Lung (tissue), 12 donors: Measurements from ENCODE around the gene GH1. TPM values are rescaled to one million over a fixed set of nuclear protein-coding genes. Genes with fewer than 3 reads are reported as not detected.

Source experiments
- ATAC-seq: fragments of 200-7000 bp; cut with Tn5 transposase; one replicate; pipeline ENCODE4 v1.9.1; 2020; ENCODE audit warnings: moderate number of reproducible peaks; ENCODE audit not compliant: insufficient read depth, low FRiP score
- DNase-seq, 3 donors: peaks; one replicate each; pipeline ENCODE4 v3.0.0-alpha.2; 2013 to 2017
- H3K27ac ChIP-seq, 2 donors: one replicate each; pipeline ENCODE4 v1.5.1; 2013; ENCODE audit warnings: mild to moderate bottlenecking in 2 of 2, moderate library complexity in 2 of 2, control low read depth in 1 of 2, inconsistent platforms in 1 of 2, low read depth in 1 of 2, low read length in 1 of 2
- H3K27me3 ChIP-seq, 3 donors: one replicate each; pipeline ENCODE4 v1.5.1; 2013; ENCODE audit warnings: low read length in 2 of 3; ENCODE audit not compliant: control insufficient read depth in 3 of 3, insufficient read depth in 3 of 3
- H3K36me3 ChIP-seq, 4 donors: one replicate each; pipeline ENCODE4 v1.5.1; 2013; ENCODE audit warnings: low read length in 4 of 4, mild to moderate bottlenecking in 1 of 4, moderate library complexity in 1 of 4; ENCODE audit not compliant: control insufficient read depth in 4 of 4, insufficient read depth in 4 of 4
- H3K4me1 ChIP-seq, 5 donors: one replicate each; pipeline ENCODE4 v1.5.1; 2013; ENCODE audit warnings: low read length in 5 of 5, mild to moderate bottlenecking in 2 of 5, moderate library complexity in 1 of 5; ENCODE audit not compliant: control insufficient read depth in 5 of 5, insufficient read depth in 5 of 5
- H3K4me3 ChIP-seq: one replicate; pipeline ENCODE4 v1.5.1; 2013; ENCODE audit warnings: mild to moderate bottlenecking, control low read depth, moderate library complexity
- H3K9ac ChIP-seq, 2 donors: one replicate each; pipeline ENCODE4 v1.5.1; 2013; ENCODE audit warnings: low read length in 2 of 2, control low read depth in 1 of 2; ENCODE audit not compliant: insufficient read depth in 1 of 2
- H3K9me3 ChIP-seq, 4 donors: one replicate each; pipeline ENCODE4 v1.5.1; 2013; ENCODE audit warnings: low read length in 3 of 4, mild to moderate bottlenecking in 1 of 4, moderate library complexity in 1 of 4; ENCODE audit not compliant: control insufficient read depth in 4 of 4, insufficient read depth in 3 of 4
- WGBS, 2 donors: extraction: QIAGEN DNeasy Blood & Tissue Kit; methylation state at CpG; one replicate each; pipeline ENCODE4 v1.1.7; 2013; 5-methylcytosine and 5-hydroxymethylcytosine counted together
- polyA plus RNA-seq, 2 donors: library from polyadenylated mRNA; stranded (reverse); fragments of 200-250 nt; gene quantifications; one replicate each; pipeline ENCODE4 v1.2.1, GENCODE V29; 2013
- total RNA-seq, 2 donors: library from RNA; depleted of rRNA in 1 of 2; stranded (reverse); fragments of >200 nt in 1 of 2; gene quantifications; one replicate each; pipeline ENCODE4 v1.2.1, GENCODE V29; 2014 to 2021
- TF ChIP-seq, protein P1 (sequence below): IDR thresholded peaks from 2 replicates; pipeline ENCODE4 v1.5.1; 2012; ENCODE audit warnings: mild to moderate bottlenecking; ENCODE audit errors: control extremely low read depth, extremely low read depth
- donor health status: control.
- donor health status: control.
- donor health status: Bipolar disorder and iron deficiency.
- donor health status: healthy.
- donor health status: DM: yes; HTN: yes; CAD: no.

Gene GH1
- total and polyA plus RNA-seq, 4 donors: not detected

DNA sequence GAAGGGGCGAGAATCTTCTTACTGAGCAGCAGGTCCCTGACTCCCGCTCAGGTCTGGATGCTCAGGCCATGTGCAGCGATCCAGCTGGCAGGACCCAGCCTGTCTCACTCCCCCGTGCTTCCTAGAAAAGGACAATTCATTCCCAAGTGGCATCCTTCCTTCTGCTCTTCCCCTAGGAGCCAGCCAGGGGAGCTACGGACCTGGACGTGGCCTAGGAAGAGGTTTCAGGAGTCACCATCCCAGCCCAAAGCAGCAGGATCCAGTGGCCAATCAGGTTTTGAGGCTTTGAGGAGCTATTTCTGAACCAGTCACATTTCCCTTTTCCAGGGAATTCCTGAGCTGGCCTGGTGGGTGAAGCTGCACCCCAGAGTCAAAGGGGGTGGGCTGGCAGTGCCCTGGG lies 21.2 kb upstream of the GH1 start:
- Histone ChIP-seq H3K27ac (no peak overlapping the region), H3K36me3 (no peaks in the 10 kb centered on the region), H3K9ac (no peak overlapping the region), H3K4me1 (no peaks in the 10 kb centered on the region), H3K27me3 (no peaks in the 10 kb centered on the region), H3K9me3 (no peaks in the 10 kb centered on the region), H3K4me3 (no peak overlapping the region)
- TF ChIP-seq, protein P1, sequence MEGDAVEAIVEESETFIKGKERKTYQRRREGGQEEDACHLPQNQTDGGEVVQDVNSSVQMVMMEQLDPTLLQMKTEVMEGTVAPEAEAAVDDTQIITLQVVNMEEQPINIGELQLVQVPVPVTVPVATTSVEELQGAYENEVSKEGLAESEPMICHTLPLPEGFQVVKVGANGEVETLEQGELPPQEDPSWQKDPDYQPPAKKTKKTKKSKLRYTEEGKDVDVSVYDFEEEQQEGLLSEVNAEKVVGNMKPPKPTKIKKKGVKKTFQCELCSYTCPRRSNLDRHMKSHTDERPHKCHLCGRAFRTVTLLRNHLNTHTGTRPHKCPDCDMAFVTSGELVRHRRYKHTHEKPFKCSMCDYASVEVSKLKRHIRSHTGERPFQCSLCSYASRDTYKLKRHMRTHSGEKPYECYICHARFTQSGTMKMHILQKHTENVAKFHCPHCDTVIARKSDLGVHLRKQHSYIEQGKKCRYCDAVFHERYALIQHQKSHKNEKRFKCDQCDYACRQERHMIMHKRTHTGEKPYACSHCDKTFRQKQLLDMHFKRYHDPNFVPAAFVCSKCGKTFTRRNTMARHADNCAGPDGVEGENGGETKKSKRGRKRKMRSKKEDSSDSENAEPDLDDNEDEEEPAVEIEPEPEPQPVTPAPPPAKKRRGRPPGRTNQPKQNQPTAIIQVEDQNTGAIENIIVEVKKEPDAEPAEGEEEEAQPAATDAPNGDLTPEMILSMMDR: no peak
- ATAC-seq (no peak), DNase-seq (no peak)
- WGBS, 2 donors: 86 to 88% methylated on average over 6 of the region's 6 CpGs

DNA sequence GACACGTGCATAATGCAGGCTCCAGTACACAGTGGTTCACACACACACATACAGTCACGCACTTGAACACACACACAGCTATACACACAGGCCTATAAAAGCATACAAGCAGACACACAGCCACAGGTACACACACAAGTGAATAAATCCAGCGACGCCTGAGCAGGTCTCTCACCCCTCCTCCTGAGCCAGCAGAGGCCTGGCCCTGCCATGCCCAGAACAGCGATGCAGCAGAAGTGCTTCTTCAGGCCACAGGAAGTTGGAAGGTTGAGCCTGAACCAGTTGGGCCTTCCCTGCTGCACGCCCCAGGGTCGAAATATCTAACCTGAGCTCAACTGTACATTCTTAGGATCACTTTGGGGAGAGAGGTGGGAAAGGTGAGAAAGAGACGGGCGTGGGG lies 20.8 kb upstream of the GH1 start:
- Histone ChIP-seq H3K27ac (no peak overlapping the region), H3K9me3 (no peaks in the 10 kb centered on the region), H3K36me3 (no peaks in the 10 kb centered on the region), H3K4me3 (no peak overlapping the region), H3K4me1 (no peaks in the 10 kb centered on the region), H3K9ac (no peak overlapping the region), H3K27me3 (no peaks in the 10 kb centered on the region)
- TF ChIP-seq, protein P1: no peak
- ATAC-seq (no peak), DNase-seq (no peak)
- WGBS, 2 donors: 88 to 89% methylated on average over 9 of the region's 9 CpGs

DNA sequence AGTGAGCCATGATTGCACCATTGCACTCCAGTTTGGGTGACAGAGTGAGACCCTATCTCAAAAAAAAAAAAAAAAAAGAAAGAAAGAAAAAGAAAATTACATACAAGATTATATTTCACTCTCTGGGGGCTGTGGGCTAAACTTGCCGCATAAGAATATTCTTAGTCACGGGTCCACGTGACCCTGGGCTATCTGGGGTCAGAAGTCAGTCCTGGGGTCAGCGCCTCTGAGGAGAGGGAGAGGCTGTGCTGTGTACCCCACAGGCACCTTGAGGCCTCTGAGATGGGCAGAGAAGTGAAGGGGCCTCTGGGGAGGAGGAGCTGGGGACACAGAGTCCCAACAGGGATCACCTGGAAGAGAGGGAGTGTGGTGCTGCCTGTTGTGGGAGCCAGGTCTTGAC lies 19.3 kb upstream of the GH1 start:
- Histone ChIP-seq H3K9me3 (no peaks in the 10 kb centered on the region), H3K27ac (no peak overlapping the region), H3K36me3 (no peaks in the 10 kb centered on the region), H3K27me3 (no peaks in the 10 kb centered on the region), H3K4me1 (no peaks in the 10 kb centered on the region), H3K4me3 (no peak overlapping the region), H3K9ac (no peak overlapping the region)
- ATAC-seq (no peak), DNase-seq (no peak)
- WGBS, 2 donors: 96 to 97% methylated on average over 4 of the region's 4 CpGs
- TF ChIP-seq, protein P1: no peak

DNA sequence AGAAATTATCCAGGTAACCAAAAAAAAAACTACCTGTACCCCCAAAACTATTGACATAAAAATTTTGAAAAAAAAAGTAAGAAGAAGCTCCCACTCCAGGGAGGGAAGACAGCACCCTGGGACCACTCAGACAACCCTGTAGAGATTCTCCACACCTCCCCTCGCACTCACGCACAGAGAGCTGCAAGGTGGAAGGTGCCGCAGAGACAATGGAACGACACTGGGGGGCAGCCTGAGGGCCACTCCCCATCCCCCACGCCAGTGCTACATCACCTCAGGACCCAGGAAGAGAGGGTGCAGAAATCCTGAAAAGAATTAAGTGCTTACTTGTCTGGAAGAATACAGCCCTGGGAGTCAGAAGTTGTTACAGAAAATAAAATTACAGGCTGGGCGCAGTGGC lies 18.7 kb upstream of the GH1 start:
- no peaks in the 10 kb centered on the region for H3K4me1 ChIP-seq
- 91 to 95% methylated on average over 6 of the region's 6 CpGs for WGBS, 2 donors
- H3K27me3 ChIP-seq: no peaks in the 10 kb centered on the region
- H3K4me3 ChIP-seq: no peak overlapping the region
- TF ChIP-seq, protein P1: no peak
- ATAC-seq (no peak), DNase-seq (no peak)
- H3K27ac ChIP-seq: no peak overlapping the region
- no peaks in the 10 kb centered on the region for H3K36me3 ChIP-seq
- no peak overlapping the region for H3K9ac ChIP-seq
- no peaks in the 10 kb centered on the region for H3K9me3 ChIP-seq
